ENCODE measurements around the gene DDX23.
A peak's percentile ranks its signal among the peaks of the same experiment; 100 is the strongest.

DDX23 gene

GRCh38 chr12:48868451-48868850, 16.5 kb upstream of the DDX23 start:
- H3K79me2 ChIP-seq (ENCODE audit: insufficient read depth, low read length) = no peaks in the 10 kb centered on the region
- TF ChIP-seq CTCF (IDR thresholded peaks at IDR 0.05; ENCODE audit: insufficient read depth, low read length, poor library complexity, severe bottlenecking) (no peak), EZH2phosphoT487 (conservative IDR thresholded peaks at IDR 0.05; ENCODE audit: low read length) (no peak)
- no peaks in the 10 kb centered on the region for H3K9me2 ChIP-seq (replicated peaks; ENCODE audit: insufficient read depth, low read length)
- H3K9me3 ChIP-seq (ENCODE audit: insufficient read depth, low read length) = no peaks in the 10 kb centered on the region
- no peaks in the 10 kb centered on the region for H3F3A ChIP-seq (ENCODE audit: insufficient read depth)
- no peaks in the 10 kb centered on the region for H4K20me1 ChIP-seq (ENCODE audit: low read depth, low read length)
- no peaks in the 10 kb centered on the region for H3K36me3 ChIP-seq (ENCODE audit: low read length)
- H2AFZ ChIP-seq (ENCODE audit: low read depth, low read length, severe bottlenecking) = no peak overlapping the region
- no peaks in the 10 kb centered on the region for H3K27me3 ChIP-seq (ENCODE audit: low read length)
- no peak overlapping the region for H3K4me2 ChIP-seq (ENCODE audit: low read depth, low read length, poor library complexity, severe bottlenecking)
- H3K4me3 ChIP-seq (ENCODE audit: insufficient read depth, low read length, poor library complexity, severe bottlenecking) = no peak overlapping the region
- no peak overlapping the region for H3K9ac ChIP-seq (ENCODE audit: low read length)
- no peak overlapping the region for H3K27ac ChIP-seq (ENCODE audit: low read depth, low read length)

- TF ChIP-seq CTCF (IDR thresholded peaks at IDR 0.05; ENCODE audit: insufficient read depth, low read length, poor library complexity, severe bottlenecking) = no peak
- no peak for TF ChIP-seq EZH2phosphoT487 (conservative IDR thresholded peaks at IDR 0.05; ENCODE audit: low read length)
- Histone ChIP-seq H3K27ac (ENCODE audit: low read depth, low read length) (no peak overlapping the region), H3K4me2 (ENCODE audit: low read depth, low read length, poor library complexity, severe bottlenecking) (peak overlapping the region; percentile 68), H3K79me2 (ENCODE audit: insufficient read depth, low read length) (no peaks in the 10 kb centered on the region), H4K20me1 (ENCODE audit: low read depth, low read length) (no peaks in the 10 kb centered on the region), H3K36me3 (ENCODE audit: low read length) (no peaks in the 10 kb centered on the region), H3K27me3 (ENCODE audit: low read length) (no peaks in the 10 kb centered on the region), H3K9me3 (ENCODE audit: insufficient read depth, low read length) (no peaks in the 10 kb centered on the region), H2AFZ (ENCODE audit: low read depth, low read length, severe bottlenecking) (peak overlapping the region; percentile 66), H3K9me2 (replicated peaks; ENCODE audit: insufficient read depth, low read length) (no peaks in the 10 kb centered on the region), H3F3A (ENCODE audit: insufficient read depth) (no peaks in the 10 kb centered on the region), H3K9ac (ENCODE audit: low read length) (peak overlapping the region; percentile 50; the same call in 1 of the 2 replicates), H3K4me3 (ENCODE audit: insufficient read depth, low read length, poor library complexity, severe bottlenecking) (peak overlapping the region; percentile 52)
Observed at GRCh38 chr12:48866052-48866711, 14.2 kb upstream of the DDX23 start.

- H3K27ac ChIP-seq (ENCODE audit: low read depth, low read length) = no peak within 1 kb of the TSS
Observed at GRCh38 chr12:48865281-48866051, 13.5 kb upstream of the DDX23 start, which contains the start of gene RND1. Gene RND1 (minus strand): TSS chr12:48865870. CDS start chr12:48865767, 103 bp downstream.

More at GRCh38 chr12:48865281-48866051, 13.5 kb upstream of the DDX23 start, which contains the start of gene RND1:
- Histone ChIP-seq H3F3A (ENCODE audit: insufficient read depth) (no peaks in the 10 kb centered on the region), H3K9me2 (replicated peaks; ENCODE audit: insufficient read depth, low read length) (no peaks in the 10 kb centered on the region), H3K9me3 (ENCODE audit: insufficient read depth, low read length) (no peaks in the 10 kb centered on the region), H3K4me2 (ENCODE audit: low read depth, low read length, poor library complexity, severe bottlenecking) (peak within 1 kb of the TSS; percentile 68), H3K79me2 (ENCODE audit: insufficient read depth, low read length) (no peaks in the 10 kb centered on the region), H2AFZ (ENCODE audit: low read depth, low read length, severe bottlenecking) (peak within 1 kb of the TSS; percentile 66), H3K9ac (ENCODE audit: low read length) (peak within 1 kb of the TSS; percentile 50), H3K4me3 (ENCODE audit: insufficient read depth, low read length, poor library complexity, severe bottlenecking) (peak within 1 kb of the TSS; percentile 52), H3K36me3 (ENCODE audit: low read length) (no peaks in the 10 kb centered on the region), H3K27me3 (ENCODE audit: low read length) (no peaks in the 10 kb centered on the region), H4K20me1 (ENCODE audit: low read depth, low read length) (no peaks in the 10 kb centered on the region)
- TF ChIP-seq CTCF (IDR thresholded peaks at IDR 0.05; ENCODE audit: insufficient read depth, low read length, poor library complexity, severe bottlenecking) (no peak), EZH2phosphoT487 (conservative IDR thresholded peaks at IDR 0.05; ENCODE audit: low read length) (no peak)

Measured in SU-DHL-6 (cell line).